UCSD-AML1 (cell line): ENCODE data around the gene IL10RA.
A peak's percentile ranks its signal among the peaks of the same experiment; 100 is the strongest.
"Not testable (repeated sequence)": the region's sequence is repeated elsewhere in the genome, so short reads cannot be mapped to it uniquely, and the experiment has no call there.

Source experiments
- DNase-seq: peaks from one replicate; lab custom pipeline; 2025; ENCODE audit not compliant: unreplicated experiment; lab: John Stamatoyannopoulos, UW

Gene IL10RA

GRCh38 chr11:117985953-117986887, at the start of gene IL10RA:
Gene IL10RA, plus strand, starts transcription at chr11:117986394. Its CDS starts 74 bp downstream, at chr11:117986468.
- peak; percentile 92 for DNase-seq

- DNase-seq, result no peak
These were observed 49.2 kb upstream of the IL10RA start for GRCh38 chr11:117936973-117937372.

GRCh38 chr11:117940736-117941135, 45.5 kb upstream of the IL10RA start:
- no peak for DNase-seq

- no peak for DNase-seq
These were observed 45.0 kb upstream of the IL10RA start for GRCh38 chr11:117941163-117941707.

- no peak for DNase-seq
These were observed 44.1 kb upstream of the IL10RA start for GRCh38 chr11:117941976-117942654.

- DNase-seq, result no peak
These were observed 41.6 kb upstream of the IL10RA start for GRCh38 chr11:117944554-117944953.

GRCh38 chr11:117945047-117945810, 41.0 kb upstream of the IL10RA start:
- DNase-seq, result no peak

GRCh38 chr11:117946156-117946841, 39.9 kb upstream of the IL10RA start:
- DNase-seq, result no peak

GRCh38 chr11:117946842-117947526, 39.2 kb upstream of the IL10RA start:
- peak; percentile 86 for DNase-seq

GRCh38 chr11:117947751-117948150, 38.4 kb upstream of the IL10RA start:
- not testable (repeated sequence) for DNase-seq

GRCh38 chr11:117948466-117948865, 37.7 kb upstream of the IL10RA start:
- not testable (repeated sequence) for DNase-seq

- DNase-seq, result no peak
These were observed 37.1 kb upstream of the IL10RA start for GRCh38 chr11:117949062-117949461.

- no peak for DNase-seq
These were observed 35.9 kb upstream of the IL10RA start for GRCh38 chr11:117950301-117950700.

GRCh38 chr11:117950993-117951961, 34.9 kb upstream of the IL10RA start:
- no peak for DNase-seq

- DNase-seq, result no peak
These were observed 33.0 kb upstream of the IL10RA start for GRCh38 chr11:117953024-117953671.

- no peak for DNase-seq
These were observed 27.2 kb upstream of the IL10RA start for GRCh38 chr11:117958949-117959348.

GRCh38 chr11:117959438-117960149, 26.6 kb upstream of the IL10RA start:
- DNase-seq, result no peak

- DNase-seq, result no peak
These were observed 25.8 kb upstream of the IL10RA start for GRCh38 chr11:117960406-117960805.
